Hepatocyte (in vitro differentiated cells): Measurements from ENCODE around the gene CELF3.

ENCODE experiments used
- EZH2 ChIP-seq: fragments of 200-600 bp; sonication (generic); IDR thresholded peaks from 2 replicates; pipeline ENCODE4 v1.6.1; 2016; ENCODE audit warnings: antibody characterized with exemption, mild to moderate bottlenecking, borderline replicate concordance
- EZH2phosphoT487 ChIP-seq: fragments of 200-600 bp; sonication (generic); IDR thresholded peaks from one replicate; pipeline ENCODE4 v1.6.1; 2018; ENCODE audit warnings: antibody characterized with exemption, mild to moderate bottlenecking, low read depth, moderate library complexity; ENCODE audit not compliant: unreplicated experiment, severe bottlenecking
- TF ChIP-seq, protein P1 (sequence below): fragments of 200-600 bp; sonication (generic); IDR thresholded peaks from 2 replicates; pipeline ENCODE4 v1.5.1; 2016; ENCODE audit warnings: antibody characterized with exemption, mild to moderate bottlenecking; ENCODE audit not compliant: poor library complexity

DNA sequence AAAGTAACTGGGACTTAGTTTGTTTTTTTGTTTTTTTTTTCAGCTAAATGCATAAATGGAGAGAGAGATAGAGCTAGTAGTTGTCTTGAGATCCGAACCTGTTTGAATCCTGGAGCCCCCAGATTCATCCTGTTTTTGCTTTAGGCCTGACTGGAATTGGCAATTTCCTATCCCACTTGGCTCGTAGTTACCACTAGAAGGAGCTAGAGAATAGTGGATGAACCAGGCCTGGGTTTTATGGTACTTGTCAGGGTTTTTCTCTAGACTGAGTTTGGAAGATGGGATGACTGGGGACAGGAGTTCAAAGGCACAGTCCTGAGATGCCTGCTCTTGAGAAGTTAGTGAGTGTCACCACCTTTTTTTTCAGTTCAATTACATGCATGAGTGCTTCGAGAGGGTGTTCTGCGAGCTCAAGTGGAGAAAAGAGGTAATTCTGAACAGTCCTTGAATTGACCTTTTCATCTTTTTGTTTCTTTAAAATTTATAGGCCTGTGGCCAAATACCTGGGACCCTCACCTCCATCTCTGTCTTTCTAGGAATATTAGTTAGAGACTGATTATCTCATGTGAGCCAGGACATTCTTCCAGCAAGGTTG lies 23.4 kb downstream of the CELF3 start:
- TF ChIP-seq, protein P1, sequence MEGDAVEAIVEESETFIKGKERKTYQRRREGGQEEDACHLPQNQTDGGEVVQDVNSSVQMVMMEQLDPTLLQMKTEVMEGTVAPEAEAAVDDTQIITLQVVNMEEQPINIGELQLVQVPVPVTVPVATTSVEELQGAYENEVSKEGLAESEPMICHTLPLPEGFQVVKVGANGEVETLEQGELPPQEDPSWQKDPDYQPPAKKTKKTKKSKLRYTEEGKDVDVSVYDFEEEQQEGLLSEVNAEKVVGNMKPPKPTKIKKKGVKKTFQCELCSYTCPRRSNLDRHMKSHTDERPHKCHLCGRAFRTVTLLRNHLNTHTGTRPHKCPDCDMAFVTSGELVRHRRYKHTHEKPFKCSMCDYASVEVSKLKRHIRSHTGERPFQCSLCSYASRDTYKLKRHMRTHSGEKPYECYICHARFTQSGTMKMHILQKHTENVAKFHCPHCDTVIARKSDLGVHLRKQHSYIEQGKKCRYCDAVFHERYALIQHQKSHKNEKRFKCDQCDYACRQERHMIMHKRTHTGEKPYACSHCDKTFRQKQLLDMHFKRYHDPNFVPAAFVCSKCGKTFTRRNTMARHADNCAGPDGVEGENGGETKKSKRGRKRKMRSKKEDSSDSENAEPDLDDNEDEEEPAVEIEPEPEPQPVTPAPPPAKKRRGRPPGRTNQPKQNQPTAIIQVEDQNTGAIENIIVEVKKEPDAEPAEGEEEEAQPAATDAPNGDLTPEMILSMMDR, result peak; percentile 58
- TF ChIP-seq EZH2phosphoT487 (no peak), EZH2 (no peak)
